DMS114 treated with DMSO at 0.1 percent for 48 hours (cell line): ENCODE measurements around the gene IGF2R.
A peak's percentile ranks its signal among the peaks of the same experiment; 100 is the strongest.
"Not testable (repeated sequence)": the region's sequence is repeated elsewhere in the genome, so short reads cannot be mapped to it uniquely, and the experiment has no call there.

Experiments used
- DNase-seq: peaks from one replicate; lab custom pipeline; 2025; ENCODE audit not compliant: unreplicated experiment; lab: John Stamatoyannopoulos, UW

IGF2R gene

GRCh38 chr6:160133441-160134336 lies 164.8 kb downstream of the IGF2R start:
- no peak for DNase-seq

- not testable (repeated sequence) for DNase-seq
Observed at GRCh38 chr6:160134337-160134751, 165.5 kb downstream of the IGF2R start.

GRCh38 chr6:160134779-160135547 lies 166.1 kb downstream of the IGF2R start:
- no peak for DNase-seq

- no peak for DNase-seq
Observed at GRCh38 chr6:160135907-160136655, 167.2 kb downstream of the IGF2R start.

GRCh38 chr6:160137130-160137988 lies 168.5 kb downstream of the IGF2R start:
- DNase-seq, result no peak

- peak; percentile 5 for DNase-seq
Observed at GRCh38 chr6:160137989-160138835, 169.3 kb downstream of the IGF2R start.

GRCh38 chr6:160138839-160139419 lies 170.0 kb downstream of the IGF2R start:
- no peak for DNase-seq

GRCh38 chr6:160139420-160139851 lies 170.6 kb downstream of the IGF2R start:
- DNase-seq, result no peak

- not testable (repeated sequence) for DNase-seq
Observed at GRCh38 chr6:160140493-160140892, 171.6 kb downstream of the IGF2R start.

- DNase-seq, result no peak
Observed at GRCh38 chr6:160141001-160141726, 172.3 kb downstream of the IGF2R start.

- no peak for DNase-seq
Observed at GRCh38 chr6:160142115-160142715, 173.3 kb downstream of the IGF2R start.

GRCh38 chr6:160146454-160147145 lies 177.7 kb downstream of the IGF2R start:
- no peak for DNase-seq

GRCh38 chr6:160147146-160147536 lies 178.3 kb downstream of the IGF2R start:
- no peak for DNase-seq

GRCh38 chr6:160154471-160154870 lies 185.6 kb downstream of the IGF2R start:
- no peak for DNase-seq

GRCh38 chr6:160156842-160157241 lies 188.0 kb downstream of the IGF2R start:
- DNase-seq, result no peak

- DNase-seq, result no peak
Observed at GRCh38 chr6:160160450-160160849, 191.6 kb downstream of the IGF2R start.
